GM18519 (cell line): ENCODE data around the gene CLEC11A.
A peak's percentile ranks its signal among the peaks of the same experiment; 100 is the strongest.

Source experiments
- ATAC-seq: cut with Tn5 transposase; IDR thresholded peaks from one replicate; pipeline ENCODE4 v1.9.1; 2021; ENCODE audit warnings: mild to moderate bottlenecking, moderate library complexity; ENCODE audit not compliant: unreplicated experiment, low FRiP score

Gene CLEC11A

GRCh38 chr19:50723069-50723468, at the start of gene CLEC11A:
Gene CLEC11A (plus strand): TSS chr19:50723364. CDS start chr19:50723526, 162 bp downstream.
- ATAC-seq: no peak

- no peak for ATAC-seq
Observed at GRCh38 chr19:50676625-50677197, 46.5 kb upstream of the CLEC11A start.

- ATAC-seq: no peak
Observed at GRCh38 chr19:50677636-50678035, 45.5 kb upstream of the CLEC11A start.

DNA sequence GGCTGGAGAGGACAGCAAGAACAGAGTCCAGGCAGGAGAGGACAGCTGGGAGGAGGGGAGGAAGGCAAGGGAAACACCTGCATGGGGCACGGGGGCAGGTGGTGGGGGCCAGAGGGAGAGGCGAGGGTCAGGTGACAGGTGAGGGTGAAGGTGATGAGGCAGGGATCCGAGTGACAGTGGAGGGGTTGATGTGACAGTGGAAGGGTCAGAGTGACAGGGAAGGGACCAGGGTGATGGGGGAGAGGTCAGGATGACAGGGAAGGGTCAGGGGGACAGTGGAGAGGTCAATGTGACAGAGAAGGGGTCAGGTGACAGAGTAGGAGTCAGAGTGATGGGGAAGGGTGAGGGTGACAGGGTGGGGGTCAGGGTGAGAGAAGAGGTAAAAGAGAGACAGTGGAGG, 44.8 kb upstream of the CLEC11A start:
- ATAC-seq: no peak

DNA sequence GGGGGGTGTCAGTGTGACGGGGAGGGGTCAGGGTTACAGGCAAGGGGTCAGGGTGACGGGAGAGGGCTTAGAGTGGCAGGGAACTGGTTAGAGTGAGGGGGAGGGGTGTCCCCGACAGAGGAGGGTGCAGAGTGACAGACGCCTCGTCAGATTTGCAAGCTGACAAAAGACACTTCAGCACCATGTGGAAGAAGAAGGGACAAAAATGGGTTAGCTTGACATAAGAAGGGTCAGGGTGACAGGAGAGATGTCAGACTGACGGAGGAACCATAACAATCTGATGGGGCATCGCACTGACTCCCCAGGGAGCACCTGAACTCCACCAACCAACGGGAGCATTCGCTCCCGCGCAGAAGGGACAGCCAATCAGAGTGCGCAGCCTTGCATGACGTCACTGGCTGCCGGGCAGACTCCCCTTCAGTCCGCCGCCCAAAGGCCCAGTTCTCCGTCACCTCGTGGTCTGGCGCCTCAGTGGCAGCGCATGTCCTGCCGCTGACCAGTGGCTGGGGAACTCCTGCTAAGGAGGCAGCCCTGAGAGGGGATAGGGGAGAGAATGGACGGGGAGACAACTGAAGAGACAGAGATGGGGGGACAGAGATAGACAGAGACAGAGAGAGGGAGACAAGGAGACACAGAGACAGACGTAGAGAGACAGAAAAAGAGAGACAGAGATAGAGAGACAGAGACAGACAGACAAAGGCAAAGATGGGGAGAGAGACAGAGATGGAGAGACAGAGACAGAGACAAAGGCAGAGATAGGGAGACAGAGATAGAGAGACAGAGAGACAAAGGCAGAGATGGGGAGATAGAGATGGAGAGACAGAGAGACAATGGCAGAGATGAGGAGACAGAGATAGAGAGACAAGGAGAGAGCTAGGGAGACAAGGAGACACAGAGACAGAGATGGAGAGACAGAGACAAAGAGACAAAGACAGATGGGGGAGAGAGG, 43.7 kb upstream of the CLEC11A start:
- peak; percentile 79 for ATAC-seq

DNA sequence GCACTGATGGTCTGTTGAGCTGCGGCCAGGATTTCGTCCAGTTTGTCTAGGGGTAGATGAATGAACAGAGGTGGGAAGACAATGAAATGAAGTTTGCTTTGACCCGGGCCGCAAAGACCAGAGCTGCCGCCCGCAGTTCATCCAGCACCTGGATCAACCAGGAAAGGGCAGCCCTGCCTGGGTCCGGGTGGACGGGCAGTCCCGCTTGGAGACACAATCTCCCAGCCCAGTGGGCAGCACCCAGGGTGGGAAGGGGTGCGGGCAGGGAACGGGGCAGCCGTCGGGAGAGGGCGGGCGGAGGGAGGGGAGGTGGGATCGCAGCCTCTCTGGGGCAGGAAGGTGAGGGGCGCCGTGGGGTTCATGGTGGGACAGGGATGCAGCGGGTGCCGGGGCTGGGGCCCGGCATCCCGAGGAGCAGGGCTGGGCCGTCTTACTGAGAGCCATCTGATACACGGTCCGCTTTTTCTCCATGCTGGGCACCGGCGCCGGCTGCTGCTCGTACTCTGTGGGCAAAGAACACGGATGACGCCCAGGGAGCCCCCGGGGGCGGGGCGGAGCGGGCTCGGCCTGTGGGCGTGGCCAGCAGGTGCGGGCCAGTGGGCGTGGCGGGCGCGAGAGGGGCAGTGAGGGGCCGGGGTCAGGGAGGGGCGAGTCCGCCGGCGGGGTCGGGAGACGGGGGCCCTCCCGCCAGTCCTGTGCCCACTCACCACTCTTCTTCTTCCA, 36.7 kb upstream of the CLEC11A start:
- no peak for ATAC-seq

DNA sequence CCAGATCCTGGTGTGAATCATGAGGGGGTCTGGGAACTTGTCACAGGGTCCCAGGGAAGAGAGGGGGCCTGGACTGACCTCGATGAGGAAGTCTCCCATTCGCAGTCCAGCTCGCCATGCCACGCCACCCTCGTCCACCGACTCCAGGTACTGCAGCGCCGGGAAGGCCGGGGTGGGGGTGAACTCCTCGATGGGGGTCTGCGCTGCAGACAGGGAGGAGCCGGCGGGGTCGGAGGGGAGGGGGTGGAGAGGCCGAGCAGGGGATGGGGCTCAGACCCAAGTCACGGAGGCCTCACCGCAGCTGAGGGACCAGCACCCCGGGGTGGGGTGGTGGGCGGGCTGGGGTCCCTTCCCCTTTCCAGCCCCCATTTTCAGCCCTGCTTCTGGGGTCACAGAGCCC, 34.4 kb upstream of the CLEC11A start:
- no peak for ATAC-seq

DNA sequence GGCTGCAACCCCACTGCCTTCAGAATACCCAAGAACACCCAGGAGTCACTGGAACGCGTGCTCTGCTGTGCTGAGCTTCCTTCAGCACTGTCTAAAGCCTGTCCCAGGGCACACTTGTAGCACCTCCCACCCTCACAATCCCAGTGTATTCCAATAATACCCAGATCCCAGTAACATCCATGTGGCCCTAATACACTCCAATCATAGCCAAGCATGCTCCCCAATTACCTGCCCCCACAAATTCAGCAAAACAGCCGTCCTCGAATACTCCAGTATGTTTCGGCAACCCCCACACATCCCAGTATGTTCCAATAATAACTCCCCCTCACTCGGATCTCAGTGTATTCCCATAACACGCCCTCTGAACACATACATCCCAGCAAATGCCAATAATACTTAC, 32.7 kb upstream of the CLEC11A start:
- ATAC-seq: no peak

GRCh38 chr19:50693064-50693975, 29.8 kb upstream of the CLEC11A start:
- no peak for ATAC-seq

DNA sequence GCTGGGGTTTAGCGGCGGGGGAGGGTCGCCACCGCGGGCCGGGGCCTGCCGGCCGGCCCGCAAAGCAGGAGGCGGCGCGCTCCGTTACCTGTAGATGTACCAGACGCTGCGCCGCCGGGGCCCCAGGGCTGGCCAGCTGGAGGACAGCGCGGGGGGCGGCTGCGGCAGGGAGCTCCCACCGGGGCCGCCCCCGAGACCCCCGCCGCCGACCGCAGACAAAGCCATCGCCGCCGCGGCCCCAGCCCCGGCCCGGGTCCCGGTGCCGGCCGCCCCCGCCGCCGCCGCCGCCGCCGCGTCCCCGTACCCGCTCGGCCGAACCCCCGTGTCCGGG, 28.4 kb upstream of the CLEC11A start:
- no peak for ATAC-seq

GRCh38 chr19:50695251-50696093, 27.7 kb upstream of the CLEC11A start:
- ATAC-seq: no peak

DNA sequence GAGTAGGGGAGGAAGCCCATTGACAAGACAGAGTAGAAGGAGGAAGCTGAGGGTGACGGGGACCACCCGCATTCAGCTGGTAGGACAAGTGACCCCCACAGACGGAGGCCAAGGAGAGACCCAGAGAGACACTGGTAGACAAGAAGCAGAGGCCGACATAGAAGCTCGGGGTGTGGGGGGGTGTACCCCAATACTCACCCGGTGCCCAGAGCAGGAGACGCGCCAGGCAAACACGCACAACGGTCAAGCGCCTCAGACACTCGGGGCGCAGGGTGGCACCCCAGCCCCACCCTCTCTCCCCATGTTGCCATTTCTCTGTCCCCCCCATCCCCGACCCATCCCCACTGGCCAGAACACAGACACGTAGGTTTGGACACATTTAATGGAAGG, 27.1 kb upstream of the CLEC11A start:
- ATAC-seq: no peak

GRCh38 chr19:50697414-50698124, 25.6 kb upstream of the CLEC11A start:
- ATAC-seq: no peak

DNA sequence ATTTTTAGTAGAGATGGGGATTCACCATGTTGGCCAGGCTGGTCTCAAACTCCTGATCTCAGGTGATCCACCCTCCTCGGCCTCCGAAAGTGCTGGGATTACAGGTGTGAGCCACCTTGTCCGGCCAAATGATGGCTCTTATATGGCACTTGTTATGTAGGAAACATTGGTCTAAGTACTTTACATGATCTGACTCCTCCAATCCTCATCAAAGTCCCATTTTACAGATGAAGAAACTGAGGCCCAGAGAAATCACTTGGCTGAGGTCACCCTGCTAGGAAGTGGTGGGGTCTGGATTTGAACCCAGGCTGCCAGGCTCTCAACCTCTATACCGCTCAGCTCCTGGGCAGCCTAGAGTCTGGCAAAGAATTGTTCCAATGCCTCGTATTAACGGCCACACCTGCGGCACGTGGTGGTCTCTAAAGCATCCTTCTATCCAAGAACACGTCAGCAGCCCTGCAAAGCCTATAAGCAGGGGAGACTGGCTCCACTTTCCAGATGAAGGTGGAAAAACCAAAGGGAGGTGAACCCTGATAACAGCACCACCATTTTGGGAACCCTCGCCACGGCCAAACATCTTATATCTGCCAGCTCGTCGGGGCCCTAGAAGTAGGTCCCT, 21.7 kb upstream of the CLEC11A start:
- no peak for ATAC-seq

DNA sequence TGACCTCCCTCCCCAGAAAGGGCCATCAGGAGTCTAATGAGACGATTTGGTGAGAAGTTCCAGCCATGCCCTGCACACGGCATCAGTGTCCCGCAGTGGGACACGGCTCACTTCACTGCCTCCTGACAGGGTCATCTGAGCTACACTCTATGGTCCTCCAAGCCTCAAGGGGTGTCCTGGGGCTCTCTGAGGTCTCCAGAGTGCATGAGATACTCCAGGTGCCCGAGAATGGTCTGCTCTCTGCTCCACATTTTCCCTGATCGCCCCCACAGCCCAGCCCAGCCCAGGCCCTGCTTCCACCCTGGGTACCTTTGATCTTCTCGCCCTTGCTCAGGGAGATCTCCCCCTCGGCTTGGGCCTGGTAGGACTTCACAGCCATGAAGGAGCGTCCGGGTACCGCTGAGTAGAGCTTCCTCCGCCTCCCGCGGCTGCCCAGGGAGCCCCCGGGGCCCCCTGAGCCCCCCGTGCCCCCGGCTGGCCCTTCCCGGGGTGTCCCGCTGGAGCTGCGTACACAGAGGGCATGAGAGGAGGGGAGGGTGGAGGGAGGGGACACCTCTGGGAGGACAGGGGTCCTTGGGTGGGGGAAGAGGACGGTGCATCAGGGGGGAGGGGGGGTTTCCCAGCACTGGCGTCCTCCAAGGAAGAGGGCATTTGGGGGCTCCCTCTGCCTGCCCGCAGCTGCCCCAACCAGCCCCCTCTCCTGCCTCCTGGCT, 20.9 kb upstream of the CLEC11A start:
- no peak for ATAC-seq

DNA sequence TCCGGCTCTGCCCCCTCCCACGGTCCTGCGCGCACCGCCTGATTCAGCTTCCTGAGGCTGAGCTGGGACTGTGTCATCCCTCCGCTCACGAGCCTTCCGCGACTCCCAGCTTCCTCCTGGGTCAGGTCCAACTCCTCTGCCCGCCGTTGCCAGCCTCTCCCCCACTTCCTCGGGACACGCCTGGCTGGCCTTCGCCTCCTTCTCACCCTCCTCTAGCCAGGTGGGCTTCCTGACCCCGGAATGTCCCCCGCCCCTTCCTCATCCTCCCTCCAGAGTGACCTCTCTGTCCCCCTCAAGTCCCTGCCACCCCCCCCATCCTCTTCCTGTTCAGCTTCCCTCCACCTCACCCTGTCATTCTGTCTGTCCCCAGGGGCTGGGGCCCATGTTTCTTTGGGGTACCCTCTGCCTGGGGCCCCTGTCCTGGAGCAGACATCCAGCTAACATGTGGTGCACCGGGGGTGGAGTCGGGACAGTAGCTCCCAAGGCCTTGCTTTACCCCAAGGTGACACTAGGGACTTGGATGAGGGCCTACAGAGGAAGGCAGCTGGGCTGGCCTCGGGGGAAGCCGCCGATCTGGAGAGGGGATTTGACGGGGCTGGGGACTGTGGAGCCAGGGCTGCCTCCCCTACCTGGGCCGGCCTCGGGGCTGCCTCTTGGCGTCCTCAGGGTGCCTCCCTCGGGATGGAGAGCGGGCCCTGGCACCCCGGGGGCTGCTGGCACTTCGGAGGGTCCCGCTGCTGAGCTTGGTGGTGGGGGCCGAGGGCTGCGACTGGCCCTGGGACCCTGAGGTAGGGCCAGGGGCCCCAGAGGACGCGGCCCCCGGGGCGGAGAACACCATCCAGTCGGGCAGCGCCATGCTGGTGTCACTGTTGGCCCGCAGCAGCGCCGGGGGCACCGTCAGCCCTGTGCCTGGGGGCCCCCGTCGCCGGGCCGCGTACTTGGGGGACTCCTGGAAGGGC, 20.0 kb upstream of the CLEC11A start:
- ATAC-seq: no peak
